K562 (cell line): ENCODE data around the gene ADTRP. TPM values are rescaled to one million over a fixed set of nuclear protein-coding genes. Genes with fewer than 3 reads are reported as not detected.

Experiments
- ATAC-seq: fragments of 200-7000 bp; cut with Tn5 transposase; 3 replicates; pipeline ENCODE4 v1.9.1; 2020; ENCODE audit warnings: moderate library complexity
- BruUV-seq: library from RNA; stranded (reverse); fragments of 400-500 nt; replicated peaks from 2 replicates; lab custom pipeline; 2021; lab: Mats Ljungman, UMichigan
- CTCF ChIA-PET: fragments of 300-600 bp; formaldehyde crosslinking; extraction: SDS; loops from one replicate; lab custom pipeline; 2021; ENCODE audit warnings: low intra/inter-chr PET ratio; lab: Yijun Ruan, JAX
- POLR2A ChIA-PET: fragments of 300-600, 350-650 bp; sonication (Branson Sonifier 250); formaldehyde crosslinking; extraction: SDS; loops from one replicate; lab custom pipeline; 2021; ENCODE audit warnings: antibody characterized with exemption, inconsistent platforms; lab: Yijun Ruan, JAX
- DNase-seq, 4 experiments: peaks; one replicate each; pipeline versions ENCODE4 v3.0.0 to v3.0.0-alpha.2; 2011 to 2018; ENCODE audit warnings: low spot score in 3 of 4, mixed read lengths in 3 of 4; ENCODE audit errors: extremely low read depth in 1 of 4
- FAIRE-seq: peaks from 2 replicates; lab custom pipeline; 2011; peaks lifted over from hg19 to GRCh38; lab: Jason Lieb, UNC
- H2AFZ ChIP-seq: 2 replicates; pipeline ENCODE4 v1.6.0; 2011; ENCODE audit warnings: low read depth, low read length, control low read depth, inconsistent platforms
- H3K27ac ChIP-seq: fragments of 200-600 bp; 3 replicates; pipeline ENCODE4 v1.8.0; 2011; ENCODE audit warnings: low read depth, mild to moderate bottlenecking, control low read depth, inconsistent platforms, low read length, moderate library complexity, mixed read lengths; ENCODE audit errors: extremely low read depth
- H3K27me3 ChIP-seq, 2 experiments: fragments of 300-600 bp in 1 of 2; 2 replicates in 1 of 2; 3 replicates in 1 of 2; pipeline versions ENCODE4 v1.6.0 to v1.8.0; 2011; ENCODE audit warnings: inconsistent platforms in 2 of 2, low read length in 2 of 2, mild to moderate bottlenecking in 1 of 2, mixed read lengths in 1 of 2, moderate library complexity in 1 of 2; ENCODE audit not compliant: control insufficient read depth in 2 of 2, insufficient read depth in 2 of 2
- H3K36me3 ChIP-seq: fragments of 300-600 bp; 3 replicates; pipeline ENCODE4 v1.8.0; 2011; ENCODE audit warnings: mild to moderate bottlenecking, low read length, inconsistent platforms; ENCODE audit not compliant: control insufficient read depth, insufficient read depth
- H3K4me1 ChIP-seq, 2 experiments: fragments of 200-600 bp in 1 of 2; replicated peaks in 1 of 2; 2 replicates in 1 of 2; 3 replicates in 1 of 2; pipeline versions ENCODE4 v1.5.1 to v1.8.0; 2011; ENCODE audit warnings: inconsistent platforms in 2 of 2, low read length in 2 of 2, mild to moderate bottlenecking in 1 of 2, mixed read lengths in 1 of 2, moderate library complexity in 1 of 2; ENCODE audit not compliant: control insufficient read depth in 2 of 2, insufficient read depth in 2 of 2
- H3K4me2 ChIP-seq: 2 replicates; pipeline ENCODE4 v1.6.1; 2011; ENCODE audit warnings: low read length, control low read depth, inconsistent platforms, mixed read lengths; ENCODE audit not compliant: insufficient read depth
- H3K4me3 ChIP-seq: fragments of 200-600 bp; sonication (generic), shearing (Covaris generic); 2 replicates; pipeline ENCODE4 v1.5.1; 2016; ENCODE audit warnings: control low read depth, inconsistent platforms
- H3K79me2 ChIP-seq: fragments of 200-600 bp; 3 replicates; pipeline ENCODE4 v1.8.0; 2011; ENCODE audit warnings: low read length, inconsistent platforms; ENCODE audit not compliant: control insufficient read depth, insufficient read depth
- H3K9ac ChIP-seq, 2 experiments: 2 replicates each; pipeline versions ENCODE4 v1.6.0 to v1.6.1; 2011; ENCODE audit warnings: low read depth in 2 of 2, low read length in 2 of 2, control low read depth in 1 of 2, inconsistent platforms in 1 of 2, mild to moderate bottlenecking in 1 of 2, mixed read lengths in 1 of 2; ENCODE audit not compliant: insufficient read depth in 1 of 2
- H3K9me1 ChIP-seq: one replicate; pipeline ENCODE4 v1.6.0; 2011; ENCODE audit warnings: inconsistent platforms, mild to moderate bottlenecking, low read length, moderate library complexity; ENCODE audit not compliant: control insufficient read depth, insufficient read depth
- H3K9me3 ChIP-seq: replicated peaks from 2 replicates; pipeline ENCODE4 v1.5.1; 2011; ENCODE audit warnings: low read depth, low read length, inconsistent platforms; ENCODE audit not compliant: control insufficient read depth, insufficient read depth
- H4K20me1 ChIP-seq: replicated peaks from 2 replicates; pipeline ENCODE4 v1.6.1; 2011; ENCODE audit warnings: low read length, inconsistent platforms, mixed read lengths; ENCODE audit not compliant: control insufficient read depth, insufficient read depth
- CGGBP1 ChIP-seq: fragments of 250-450 bp; sonication (Bioruptor Pico); IDR thresholded peaks from 2 replicates; pipeline ENCODE4 v1.9.0; 2021; ENCODE audit warnings: mild to moderate bottlenecking
- CTBP1 ChIP-seq: fragments of 450-650 bp; IDR thresholded peaks from 2 replicates; pipeline ENCODE4 v1.6.1; 2016; ENCODE audit warnings: borderline replicate concordance
- FIP1L1 ChIP-seq: fragments of 200-400 bp; formaldehyde crosslinking; IDR thresholded peaks from 2 replicates; pipeline ENCODE4 v1.6.1; 2018; ENCODE audit warnings: mild to moderate bottlenecking, low read depth, low read length; ENCODE audit not compliant: poor library complexity, severe bottlenecking
- HINFP ChIP-seq: fragments of 450-650 bp; conservative IDR thresholded peaks from 2 replicates; pipeline ENCODE4 v1.6.1; 2016; ENCODE audit warnings: missing genetic modification characterization, low read depth, mild to moderate bottlenecking, control low read depth, missing compliant biosample characterization
- HMGN3 ChIP-seq: IDR thresholded peaks from 2 replicates; pipeline ENCODE4 v1.6.1; 2011; ENCODE audit warnings: borderline replicate concordance, low read depth, mild to moderate bottlenecking, mixed read lengths, low read length; ENCODE audit not compliant: insufficient read length; ENCODE audit errors: extremely low read depth
- NFIC ChIP-seq: fragments of 450-650 bp; IDR thresholded peaks from 2 replicates; pipeline ENCODE4 v1.6.1; 2017; ENCODE audit warnings: mild to moderate bottlenecking, inconsistent platforms
- PRPF4 ChIP-seq: fragments of 200-400 bp; formaldehyde crosslinking; IDR thresholded peaks from one replicate; pipeline ENCODE4 v1.6.1; 2017; ENCODE audit warnings: low read length, low read depth, mild to moderate bottlenecking; ENCODE audit not compliant: insufficient read depth, poor library complexity, severe bottlenecking
- PYGO2 ChIP-seq: fragments of 450-650 bp; IDR thresholded peaks from 2 replicates; pipeline ENCODE4 v1.6.1; 2016; ENCODE audit warnings: mild to moderate bottlenecking, missing genetic modification characterization, moderate library complexity, missing compliant biosample characterization
- RBM25 ChIP-seq: fragments of 200-400 bp; formaldehyde crosslinking; IDR thresholded peaks from 2 replicates; pipeline ENCODE4 v1.6.1; 2018; ENCODE audit warnings: low read length, low read depth, moderate library complexity; ENCODE audit not compliant: severe bottlenecking
- RNF2 ChIP-seq: sonication (generic); IDR thresholded peaks from 2 replicates; pipeline ENCODE4 v1.6.1; 2016
- SAFB2 ChIP-seq: fragments of 200-400 bp; formaldehyde crosslinking; IDR thresholded peaks from 2 replicates; pipeline ENCODE4 v1.6.1; 2018; ENCODE audit warnings: borderline replicate concordance, low read length, low read depth, moderate library complexity; ENCODE audit not compliant: severe bottlenecking
- SMC3 ChIP-seq: conservative IDR thresholded peaks from 2 replicates; pipeline ENCODE4 v1.6.1; 2011; ENCODE audit warnings: low read depth, low read length, improper control_type of control experiment; ENCODE audit not compliant: insufficient read depth
- SP1 ChIP-seq: sonication (generic); formaldehyde crosslinking; IDR thresholded peaks from 2 replicates; pipeline ENCODE4 v1.8.1; 2022; ENCODE audit warnings: mild to moderate bottlenecking, missing genetic modification reagents
- SUPT5H ChIP-seq: fragments of 450-650 bp; IDR thresholded peaks from 2 replicates; pipeline ENCODE4 v1.6.1; 2016
- XRCC5 ChIP-seq: fragments of 200-400 bp; formaldehyde crosslinking; IDR thresholded peaks from 2 replicates; pipeline ENCODE4 v1.6.1; 2017; ENCODE audit warnings: low read depth, mild to moderate bottlenecking, low read length
- ZNF398 ChIP-seq: fragments of 250-450 bp; sonication (Bioruptor Pico); IDR thresholded peaks from 2 replicates; pipeline ENCODE4 v1.8.0; 2021; ENCODE audit warnings: moderate library complexity, mild to moderate bottlenecking, inconsistent platforms
- WGBS: fragments of 100-300 bp; shearing (Covaris generic); methylation state at CpG from one replicate; pipeline ENCODE4 v1.1.6; 2016; ENCODE audit warnings: low coverage, mixed read lengths; ENCODE audit not compliant: insufficient coverage; ENCODE audit errors: missing lambda C conversion rate; 5-methylcytosine and 5-hydroxymethylcytosine counted together
- in situ Hi-C: fragments of 300-500 bp; cut with MboI; formaldehyde crosslinking; loops from 4 replicates; pipeline ENCODE4 v1.15.0; 2018; ENCODE audit warnings: inconsistent platforms, mixed read lengths
- intact Hi-C: fragments of 100-400 bp; cut with micrococcal nuclease; formaldehyde crosslinking; loops from 2 replicates; pipeline ENCODE4 v1.14.2; 2022
- polyA plus RNA-seq, 8 experiments: library from polyadenylated mRNA; depleted of rRNA in 4 of 8; stranded (reverse) in 5 of 8; unstranded in 3 of 8; fragments of >200 nt; fragmentation: Nextera tagmentation in 2 of 8; fragmentation: Illumina TruSeq in 1 of 8; extraction: Ambion mirVana in 2 of 8; extraction: Trizol in 1 of 8; gene quantifications; 2 replicates each; pipeline versions ENCODE4 v1.2.1 to v1.2.3, GENCODE V29; 2011 to 2014; ENCODE audit warnings: inconsistent platforms in 1 of 8, missing spikeins in 1 of 8
- total RNA-seq, 7 experiments: library from RNA; depleted of rRNA in 6 of 7; stranded (reverse); fragments of >200 nt in 6 of 7; fragmentation: Illumina TruSeq in 2 of 7; extraction: Trizol in 2 of 7; gene quantifications; 2 replicates each; pipeline versions ENCODE4 v1.2.1 to v1.2.3, GENCODE V29; 2011 to 2021; ENCODE audit warnings: low replicate concordance in 1 of 7

ADTRP gene
- total and polyA plus RNA-seq, 9 of the 15 experiments (the other 6 are each of a cell fraction or from before 2014, with no cell fraction given), result 7.4 to 24.0 (median 13.6) TPM

- TF ChIP-seq HINFP (tag), result no peak
- no peak for TF ChIP-seq HMGN3
- TF ChIP-seq SAFB2, result no peak
- no peak for TF ChIP-seq PYGO2 (tag)
- no peak for TF ChIP-seq XRCC5
- no peak for TF ChIP-seq RBM25
- no peak for TF ChIP-seq FIP1L1
- no peak for TF ChIP-seq SUPT5H
- TF ChIP-seq, all 486 proteins: peak for 0
Observed at GRCh38 chr6:11705069-11705468, 73.5 kb downstream of the ADTRP start (continued).

- DNase-seq, result no peak
- no peaks in the 10 kb centered on the region for H3K36me3 ChIP-seq
- H3K9ac ChIP-seq, result no peak overlapping the region
- WGBS, result 76% methylated on average over 6 of the region's 6 CpGs
- TF ChIP-seq ZNF398 (CRISPR knock-in tag) (no peak), SMC3 (no peak), PRPF4 (no peak), CGGBP1 (CRISPR knock-in tag) (no peak), SP1 (CRISPR knock-in tag) (no peak), RNF2 (no peak), CTBP1 (no peak), NFIC (no peak)
- POLR2A ChIA-PET, result interaction anchor here (1.2 to 1.3 kb wide), 2 partner anchors 11 to 15 kb away, joined by 4 to 5 read pairs; no protein-coding TSS in a partner anchor
- no peaks in the 10 kb centered on the region for H4K20me1 ChIP-seq
- no peaks in the 10 kb centered on the region; a peak in 2 of 5 replicates for H3K4me1 ChIP-seq
- H3K27me3 ChIP-seq, result no peaks in the 10 kb centered on the region
- BruUV-seq, result no TSS peak
- 0 out of 2 replicates have a peak, but pooled peaks cover 3% of the 10 kb centered on the region for H3K9me3 ChIP-seq
- H3K79me2 ChIP-seq, result no peaks in the 10 kb centered on the region
- CTCF ChIA-PET, result no interaction called here
- H3K4me2 ChIP-seq, result no peak overlapping the region
- intact Hi-C loops (loop anchor here (5.0 kb wide), 3 partner anchors 74 to 214 kb away; partner anchors contain the start of gene ADTRP), in situ Hi-C loops (no loop called here)
- no peak overlapping the region for H2AFZ ChIP-seq
- no peak overlapping the region for H3K4me3 ChIP-seq
- FAIRE-seq, result no peak
- H3K27ac ChIP-seq, result no peak overlapping the region
- no peak for ATAC-seq
- H3K9me1 ChIP-seq, result no peaks in the 10 kb centered on the region
Observed at GRCh38 chr6:11703725-11704124, 74.9 kb downstream of the ADTRP start.
